C4-2B (cell line): ENCODE results near the gene GNG4.

ENCODE experiments used
- CTCF ChIP-seq: fragments of 450-650 bp; conservative IDR thresholded peaks from 2 replicates; pipeline ENCODE4 v1.5.1; 2017; ENCODE audit warnings: mild to moderate bottlenecking
- ZFX ChIP-seq: fragments of 450-650 bp; IDR thresholded peaks from 2 replicates; pipeline ENCODE4 v1.6.1; 2017

- no peak for TF ChIP-seq CTCF
- no peak for TF ChIP-seq ZFX
Observed at GRCh38 chr1:235584973-235585372, 64.6 kb downstream of the GNG4 start.
